ENCODE results near the gene SOX5. TPM values are rescaled to one million over a fixed set of nuclear protein-coding genes. Genes with fewer than 3 reads are reported as not detected.

SOX5 gene
- polyA plus RNA-seq, 3 donors = 5.1 to 7.5 (median 7.3) TPM

- no peak for DNase-seq (ENCODE audit: low read depth in 3 of 3, low spot score in 2 of 3)
These were observed 317.6 kb downstream of the SOX5 start for GRCh38 chr12:23631786-23632377.

GRCh38 chr12:23630524-23630923 is 318.9 kb downstream of the SOX5 start:
- no peak for DNase-seq (ENCODE audit: low read depth in 3 of 3, low spot score in 2 of 3)

GRCh38 chr12:23628806-23629205 is 320.7 kb downstream of the SOX5 start:
- no peak for DNase-seq (ENCODE audit: low read depth in 3 of 3, low spot score in 2 of 3)

GRCh38 chr12:23626791-23627190 is 322.7 kb downstream of the SOX5 start:
- no peak for DNase-seq (ENCODE audit: low read depth in 3 of 3, low spot score in 2 of 3)

GRCh38 chr12:23621900-23622299 is 327.6 kb downstream of the SOX5 start:
- peak; percentile 7 to 19 (median 18) for DNase-seq (ENCODE audit: low read depth in 3 of 3, low spot score in 2 of 3)

DNA sequence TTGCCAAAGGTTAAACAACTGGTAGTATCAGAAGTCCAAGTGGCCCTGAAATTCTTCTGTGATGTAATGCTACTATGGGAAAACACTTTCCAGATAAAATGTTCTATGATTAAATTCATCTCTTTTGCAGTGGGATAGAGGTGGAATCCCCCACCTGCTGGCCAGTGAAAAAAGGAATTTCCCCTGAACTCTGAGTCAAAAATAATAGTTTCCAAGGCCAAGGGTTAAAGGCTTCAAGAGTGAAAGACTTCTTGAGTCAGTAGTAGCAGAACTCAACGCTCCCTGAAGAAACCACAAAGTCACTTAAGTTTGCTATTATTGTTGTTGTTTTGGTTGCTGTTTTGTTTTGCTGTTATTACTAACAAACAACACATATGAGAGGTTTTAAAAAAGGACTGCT is 330.8 kb downstream of the SOX5 start:
- DNase-seq (ENCODE audit: low read depth in 3 of 3, low spot score in 2 of 3) = no peak

DNA sequence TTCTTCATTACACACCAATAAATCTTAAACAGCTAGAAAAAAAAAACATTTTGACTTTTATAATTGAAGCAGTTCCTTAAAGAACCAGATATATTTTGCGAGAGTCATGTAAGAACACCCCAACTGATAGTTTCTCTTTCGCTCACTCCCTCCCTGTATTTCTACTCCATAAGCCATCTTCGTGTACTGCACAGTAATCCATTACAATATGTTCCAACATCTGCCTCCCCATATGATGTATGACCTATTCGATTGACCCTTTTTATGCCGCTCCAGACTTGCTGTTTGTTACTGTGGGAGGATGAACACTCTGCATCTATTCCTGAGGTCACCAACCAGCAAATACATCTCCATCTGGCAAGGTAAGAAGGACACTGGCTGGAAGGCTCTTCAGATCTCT is 331.7 kb downstream of the SOX5 start:
- no peak for DNase-seq (ENCODE audit: low read depth in 3 of 3, low spot score in 2 of 3)

- DNase-seq (ENCODE audit: low read depth in 3 of 3, low spot score in 2 of 3) = no peak
These were observed 335.2 kb downstream of the SOX5 start for GRCh38 chr12:23614280-23614679.

DNA sequence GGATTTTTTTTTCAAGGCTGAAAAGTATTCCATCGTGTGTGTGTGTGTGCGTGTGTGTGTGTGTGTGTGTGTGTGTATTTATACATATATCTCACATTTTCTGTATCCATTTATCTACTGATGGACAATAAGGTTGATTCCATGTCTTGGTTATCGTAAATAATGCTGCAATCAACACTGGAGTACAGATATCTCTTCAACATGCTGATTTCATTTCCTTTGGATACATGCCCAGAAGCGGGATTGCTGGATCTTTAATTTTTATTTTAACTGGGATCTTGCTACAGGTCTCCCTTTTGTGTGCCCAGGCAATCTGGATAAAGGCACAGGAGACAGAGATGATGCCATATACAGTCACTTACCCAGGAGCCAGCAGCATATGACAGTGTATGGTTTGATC is 338.1 kb downstream of the SOX5 start:
- DNase-seq (ENCODE audit: low read depth in 3 of 3, low spot score in 2 of 3) = no peak

- no peak for DNase-seq (ENCODE audit: low read depth in 3 of 3, low spot score in 2 of 3)
These were observed 348.6 kb downstream of the SOX5 start for GRCh38 chr12:23600919-23601318.

DNA sequence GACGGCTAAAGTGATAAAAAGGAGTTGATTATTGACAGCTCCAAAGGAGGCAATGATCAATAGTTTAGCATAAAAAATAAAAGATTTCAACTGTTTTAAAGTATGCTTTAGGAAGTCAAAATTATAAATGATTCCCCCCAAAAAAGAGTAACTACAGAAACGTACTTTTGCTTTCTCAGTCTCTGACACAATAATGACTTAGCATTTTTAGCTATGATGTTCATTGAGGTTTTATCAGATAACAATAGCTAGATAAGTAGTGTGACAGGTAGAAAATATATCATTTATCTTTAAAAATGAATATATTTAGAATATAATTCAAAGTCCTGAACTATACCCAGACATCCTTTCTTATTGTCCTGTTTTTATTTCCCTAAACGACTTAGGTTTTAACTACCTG is 352.9 kb downstream of the SOX5 start:
- DNase-seq (ENCODE audit: low read depth in 3 of 3, low spot score in 2 of 3) = no peak

- DNase-seq (ENCODE audit: low read depth in 3 of 3, low spot score in 2 of 3) = no peak
These were observed 361.5 kb downstream of the SOX5 start for GRCh38 chr12:23587833-23588559.

DNA sequence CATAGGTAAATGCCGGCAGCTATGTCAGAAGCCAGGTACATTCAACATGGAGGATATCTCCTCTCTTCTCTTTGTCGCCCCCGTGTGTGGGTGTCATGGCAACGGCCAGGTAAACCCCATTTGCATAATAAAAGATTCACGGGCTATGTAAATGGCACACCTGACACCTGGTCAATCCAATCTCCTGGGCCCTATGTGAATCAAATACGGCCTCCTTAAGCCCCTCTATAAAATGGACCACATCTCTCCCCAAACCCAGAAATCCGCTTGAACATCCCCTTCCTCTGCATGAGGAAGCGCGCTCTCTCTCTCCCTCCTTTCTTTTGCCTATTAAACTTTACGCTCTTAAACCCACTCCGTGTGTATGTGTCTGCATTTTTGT is 363.7 kb downstream of the SOX5 start:
- DNase-seq (ENCODE audit: low read depth in 3 of 3, low spot score in 2 of 3) = no peak

GRCh38 chr12:23585156-23585781 is 364.2 kb downstream of the SOX5 start:
- DNase-seq (ENCODE audit: low read depth in 3 of 3, low spot score in 2 of 3) = no peak

DNA sequence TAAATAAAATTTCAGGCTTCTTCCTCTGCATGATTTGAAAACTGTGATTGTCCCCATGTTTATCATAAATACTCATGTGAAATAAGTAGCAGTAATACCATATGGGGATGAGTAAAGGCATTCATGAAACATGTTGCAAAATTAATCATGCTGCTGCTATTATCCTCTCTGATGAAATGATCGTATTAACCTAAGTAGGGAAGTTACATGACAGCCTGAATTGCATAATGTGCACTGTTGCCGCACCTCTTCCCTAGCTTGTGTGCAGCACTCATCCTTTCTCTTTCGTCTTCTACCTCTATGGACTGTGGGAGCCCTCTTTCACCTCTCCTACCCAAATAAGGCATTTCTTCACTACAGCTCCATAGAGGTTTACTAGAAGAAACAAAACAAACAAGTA is 367.6 kb downstream of the SOX5 start:
- DNase-seq (ENCODE audit: low read depth in 3 of 3, low spot score in 2 of 3) = no peak

DNA sequence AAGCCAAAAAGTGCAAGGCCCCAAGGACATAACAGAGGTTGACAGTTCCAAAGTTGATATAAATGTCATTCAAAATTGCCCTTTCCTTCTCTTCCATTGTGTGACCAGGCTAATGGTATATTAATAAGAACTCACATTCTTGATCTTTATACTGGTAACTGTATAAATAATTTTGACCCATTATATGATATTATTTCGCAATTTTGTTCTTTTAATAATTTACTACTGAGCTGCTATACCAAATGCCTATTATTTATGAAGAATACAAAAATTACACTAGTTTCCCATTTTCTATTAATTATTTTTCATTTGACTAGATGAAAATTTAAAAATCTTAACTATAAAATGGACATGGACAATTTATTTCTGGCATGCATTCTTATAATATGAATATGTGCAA is 370.2 kb downstream of the SOX5 start:
- no peak for DNase-seq (ENCODE audit: low read depth in 3 of 3, low spot score in 2 of 3)

- no peak for DNase-seq (ENCODE audit: low read depth in 3 of 3, low spot score in 2 of 3)
These were observed 373.1 kb downstream of the SOX5 start for GRCh38 chr12:23576372-23576771.

DNA sequence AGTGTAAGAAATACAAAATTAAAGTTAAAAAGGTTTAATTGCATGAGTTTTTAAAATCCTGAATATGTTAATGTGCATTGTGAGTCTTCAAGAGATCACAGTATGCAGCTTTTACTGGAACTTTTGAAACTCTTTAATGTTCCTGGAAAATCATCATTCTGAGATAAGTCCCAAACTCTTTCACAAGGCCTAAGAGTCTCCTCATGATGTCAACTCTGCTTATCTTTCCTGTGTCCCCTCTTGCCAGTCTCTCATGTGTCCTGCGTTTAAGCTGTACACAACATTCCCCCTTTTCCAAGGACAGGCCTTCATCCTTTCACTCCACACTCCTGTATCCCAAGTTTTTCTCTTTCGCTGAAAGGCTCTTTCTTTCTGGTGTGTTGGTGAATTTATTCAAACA is 380.1 kb downstream of the SOX5 start:
- DNase-seq (ENCODE audit: low read depth in 3 of 3, low spot score in 2 of 3) = no peak

GRCh38 chr12:23566133-23566532 is 383.3 kb downstream of the SOX5 start:
- no peak for DNase-seq (ENCODE audit: low read depth in 3 of 3, low spot score in 2 of 3)

DNA sequence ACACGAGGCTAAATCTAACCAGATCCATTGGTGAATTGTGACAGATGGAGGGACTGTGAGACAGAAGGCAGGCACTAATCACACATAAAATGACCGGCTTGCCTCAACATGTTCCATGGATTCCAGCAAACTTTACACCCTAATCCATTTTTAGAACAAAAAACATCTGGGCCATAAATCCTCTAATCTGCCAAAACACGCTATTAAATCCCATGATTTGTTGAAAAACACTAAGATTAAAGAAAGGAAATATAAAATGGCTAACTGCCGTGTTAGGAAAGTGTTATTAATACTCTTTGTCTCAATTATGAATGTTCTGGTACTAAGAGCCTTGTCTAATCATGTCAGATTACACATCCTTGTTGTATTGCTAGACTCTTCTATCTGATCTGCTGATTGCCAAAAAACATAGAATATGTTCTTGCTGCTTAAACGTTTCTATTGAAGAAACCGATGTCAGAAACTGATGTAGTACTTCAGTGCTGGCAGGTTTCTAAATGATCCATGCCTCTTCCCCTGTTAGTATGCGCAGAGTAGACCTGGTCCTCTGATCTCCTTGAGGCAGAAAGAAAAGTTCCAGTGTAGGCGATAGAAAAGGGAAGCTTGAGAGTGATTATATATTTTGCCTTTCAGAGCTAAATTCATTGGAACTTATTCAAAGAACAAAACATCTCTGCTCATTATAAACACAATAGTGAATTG is 384.9 kb downstream of the SOX5 start:
- peak in 1 of 3 donors; percentile 15 for DNase-seq (ENCODE audit: low read depth in 3 of 3, low spot score in 2 of 3)

Data from right renal cortex interstitium (tissue), 3 donors.